HUES6 (cell line): ENCODE measurements around the gene PSEN1.

Experiments used
- H3K27ac ChIP-seq: 2 replicates; pipeline ENCODE4 v1.7.0; 2013; ENCODE audit warnings: low read depth, mild to moderate bottlenecking, low read length, inconsistent platforms
- H3K27me3 ChIP-seq: 2 replicates; pipeline ENCODE4 v1.6.1; 2013; ENCODE audit warnings: low read length; ENCODE audit not compliant: control insufficient read depth, insufficient read depth
- H3K36me3 ChIP-seq: 2 replicates; pipeline ENCODE4 v1.6.1; 2013; ENCODE audit warnings: low read length; ENCODE audit not compliant: control insufficient read depth, insufficient read depth
- H3K4me1 ChIP-seq: 2 replicates; pipeline ENCODE4 v1.6.1; 2013; ENCODE audit warnings: low read length; ENCODE audit not compliant: control insufficient read depth, insufficient read depth
- H3K4me3 ChIP-seq: 2 replicates; pipeline ENCODE4 v1.5.1; 2013; ENCODE audit warnings: low read depth, low read length
- H3K9ac ChIP-seq: one replicate; pipeline ENCODE4 v1.6.1; 2013; ENCODE audit warnings: mild to moderate bottlenecking, low read length
- H3K9me3 ChIP-seq: 2 replicates; pipeline ENCODE4 v1.6.1; 2013; ENCODE audit warnings: low read depth, low read length; ENCODE audit not compliant: control insufficient read depth, insufficient read depth

The PSEN1 gene

GRCh38 chr14:73254247-73255004, 118.1 kb downstream of the PSEN1 start:
- H3K4me1 ChIP-seq: no peaks in the 10 kb centered on the region
- no peaks in the 10 kb centered on the region for H3K27me3 ChIP-seq
- H3K9ac ChIP-seq: no peak overlapping the region
- no peak overlapping the region for H3K4me3 ChIP-seq
- H3K27ac ChIP-seq: no peak overlapping the region
- no peaks in the 10 kb centered on the region; the same call in 1 of the 2 replicates for H3K36me3 ChIP-seq
- no peaks in the 10 kb centered on the region for H3K9me3 ChIP-seq

GRCh38 chr14:73255005-73255400, 118.7 kb downstream of the PSEN1 start:
- Histone ChIP-seq H3K4me1 (no peaks in the 10 kb centered on the region), H3K9ac (no peak overlapping the region), H3K27me3 (no peaks in the 10 kb centered on the region), H3K27ac (no peak overlapping the region), H3K9me3 (no peaks in the 10 kb centered on the region), H3K36me3 (no peaks in the 10 kb centered on the region; the same call in 1 of the 2 replicates), H3K4me3 (no peak overlapping the region)

- H3K9me3 ChIP-seq: no peaks in the 10 kb centered on the region
- H3K4me3 ChIP-seq: no peak overlapping the region
- no peaks in the 10 kb centered on the region for H3K27me3 ChIP-seq
- no peaks in the 10 kb centered on the region for H3K4me1 ChIP-seq
- H3K9ac ChIP-seq: no peak overlapping the region
- no peak overlapping the region for H3K27ac ChIP-seq
- no peaks in the 10 kb centered on the region; the same call in 1 of the 2 replicates for H3K36me3 ChIP-seq
Measured at GRCh38 chr14:73255693-73256225, 119.5 kb downstream of the PSEN1 start.

GRCh38 chr14:73258076-73258475, 121.8 kb downstream of the PSEN1 start:
- Histone ChIP-seq H3K27me3 (no peaks in the 10 kb centered on the region), H3K4me1 (no peaks in the 10 kb centered on the region), H3K4me3 (no peak overlapping the region), H3K9ac (no peak overlapping the region), H3K36me3 (no peaks in the 10 kb centered on the region), H3K9me3 (no peaks in the 10 kb centered on the region), H3K27ac (no peak overlapping the region)

GRCh38 chr14:73258845-73259611, 122.7 kb downstream of the PSEN1 start:
- Histone ChIP-seq H3K9me3 (no peaks in the 10 kb centered on the region), H3K9ac (no peak overlapping the region), H3K27me3 (no peaks in the 10 kb centered on the region), H3K4me1 (no peaks in the 10 kb centered on the region), H3K27ac (no peak overlapping the region), H3K36me3 (no peaks in the 10 kb centered on the region), H3K4me3 (no peak overlapping the region)

- H3K4me3 ChIP-seq: no peak overlapping the region
- H3K9ac ChIP-seq: no peak overlapping the region
- no peaks in the 10 kb centered on the region for H3K9me3 ChIP-seq
- H3K36me3 ChIP-seq: no peaks in the 10 kb centered on the region
- no peaks in the 10 kb centered on the region for H3K4me1 ChIP-seq
- H3K27me3 ChIP-seq: no peaks in the 10 kb centered on the region
- no peak overlapping the region for H3K27ac ChIP-seq
Measured at GRCh38 chr14:73259837-73260236, 123.5 kb downstream of the PSEN1 start.

GRCh38 chr14:73260574-73260973, 124.3 kb downstream of the PSEN1 start:
- Histone ChIP-seq H3K27me3 (no peaks in the 10 kb centered on the region), H3K36me3 (no peaks in the 10 kb centered on the region), H3K4me1 (no peaks in the 10 kb centered on the region), H3K9me3 (no peaks in the 10 kb centered on the region), H3K4me3 (no peak overlapping the region), H3K9ac (no peak overlapping the region), H3K27ac (no peak overlapping the region)

GRCh38 chr14:73261075-73261474, 124.8 kb downstream of the PSEN1 start:
- Histone ChIP-seq H3K27me3 (no peaks in the 10 kb centered on the region), H3K9me3 (no peaks in the 10 kb centered on the region), H3K9ac (no peak overlapping the region), H3K4me3 (no peak overlapping the region), H3K36me3 (no peaks in the 10 kb centered on the region), H3K27ac (no peak overlapping the region), H3K4me1 (no peaks in the 10 kb centered on the region)

GRCh38 chr14:73261520-73262426, 125.5 kb downstream of the PSEN1 start:
- H3K27ac ChIP-seq: no peak overlapping the region
- no peaks in the 10 kb centered on the region; the same call in 1 of the 2 replicates for H3K36me3 ChIP-seq
- no peaks in the 10 kb centered on the region for H3K4me1 ChIP-seq
- H3K4me3 ChIP-seq: no peak overlapping the region
- no peak overlapping the region for H3K9ac ChIP-seq
- no peaks in the 10 kb centered on the region for H3K9me3 ChIP-seq
- no peaks in the 10 kb centered on the region for H3K27me3 ChIP-seq

- no peaks in the 10 kb centered on the region; the same call in 1 of the 2 replicates for H3K36me3 ChIP-seq
- no peaks in the 10 kb centered on the region for H3K4me1 ChIP-seq
- H3K9me3 ChIP-seq: no peaks in the 10 kb centered on the region
- H3K27me3 ChIP-seq: no peaks in the 10 kb centered on the region
- no peak overlapping the region for H3K27ac ChIP-seq
- no peak overlapping the region for H3K9ac ChIP-seq
- H3K4me3 ChIP-seq: no peak overlapping the region
Measured at GRCh38 chr14:73262427-73263183, 126.3 kb downstream of the PSEN1 start.
